ENCODE measurements around the gene HDAC4.

HDAC4 gene

DNA sequence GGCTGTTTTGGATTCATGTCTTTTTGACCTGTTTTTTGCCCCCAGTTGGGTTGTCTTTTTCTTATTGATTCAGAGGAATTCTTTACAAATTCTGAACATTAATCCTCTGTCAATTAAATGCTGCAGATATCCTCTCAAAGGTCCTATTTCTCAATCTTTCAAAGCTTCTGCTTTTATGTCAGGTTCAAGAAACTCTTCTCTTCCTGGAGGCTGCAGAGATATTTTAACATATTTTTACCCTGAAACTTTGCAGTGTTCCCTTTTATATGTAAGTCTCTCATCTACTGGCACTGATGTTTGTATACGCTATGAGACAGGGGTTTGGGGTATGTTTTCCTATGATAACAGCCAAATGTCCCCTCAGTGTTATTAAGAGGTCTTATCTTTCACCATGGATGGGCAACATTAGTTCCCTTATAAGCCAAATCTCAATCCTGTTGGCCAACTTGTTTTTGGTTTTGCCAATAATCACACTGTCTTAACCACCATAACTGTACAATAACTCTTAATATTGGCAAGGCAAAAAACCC is 159.3 kb downstream of the HDAC4 start:
- H3K36me3 ChIP-seq (ENCODE audit: control insufficient read depth, insufficient read depth, low read length, severe bottlenecking), result no peaks in the 10 kb centered on the region
- no peaks in the 10 kb centered on the region for H3K9me3 ChIP-seq (ENCODE audit: control insufficient read depth, low read length)
- H3K27me3 ChIP-seq (replicated peaks; ENCODE audit: control insufficient read depth, insufficient read depth, low read length), result no peaks in the 10 kb centered on the region
- no peak overlapping the region for H3K4me3 ChIP-seq (ENCODE audit: low read length)
- peaks cover 12% of the 10 kb centered on the region for H3K4me1 ChIP-seq (ENCODE audit: control insufficient read depth, insufficient read depth, low read length)
- no peak for DNase-seq (ENCODE audit: low read depth)
- no peak overlapping the region for H3K9ac ChIP-seq (ENCODE audit: low read length)

DNA sequence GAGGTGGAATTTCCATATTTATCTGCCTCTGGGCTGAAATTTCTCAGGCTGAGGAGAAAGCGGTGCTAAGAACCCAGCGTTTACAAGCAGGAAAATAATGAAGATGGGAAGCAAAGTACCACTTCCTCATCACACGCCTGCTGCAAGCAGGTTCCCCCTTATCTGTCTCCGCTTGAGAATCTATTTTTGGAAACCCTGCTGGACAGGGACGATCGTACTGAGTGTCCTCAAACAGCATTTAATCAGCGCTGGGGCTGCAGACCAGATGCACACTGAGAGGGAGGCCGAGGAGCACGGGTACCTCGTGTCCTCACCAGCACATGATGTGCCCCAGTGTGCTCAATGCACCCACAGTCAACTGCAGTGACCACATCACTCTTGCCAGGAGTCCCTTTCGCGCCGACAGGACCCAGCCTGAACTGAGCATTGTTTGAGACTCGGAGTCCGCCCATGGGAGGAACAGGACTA is 160.4 kb downstream of the HDAC4 start:
- DNase-seq (ENCODE audit: low read depth), result no peak
- peaks cover 12% of the 10 kb centered on the region for H3K4me1 ChIP-seq (ENCODE audit: control insufficient read depth, insufficient read depth, low read length)
- no peak overlapping the region for H3K4me3 ChIP-seq (ENCODE audit: low read length)
- no peaks in the 10 kb centered on the region for H3K27me3 ChIP-seq (replicated peaks; ENCODE audit: control insufficient read depth, insufficient read depth, low read length)
- no peak overlapping the region for H3K9ac ChIP-seq (ENCODE audit: low read length)
- no peaks in the 10 kb centered on the region for H3K9me3 ChIP-seq (ENCODE audit: control insufficient read depth, low read length)
- no peaks in the 10 kb centered on the region for H3K36me3 ChIP-seq (ENCODE audit: control insufficient read depth, insufficient read depth, low read length, severe bottlenecking)

DNA sequence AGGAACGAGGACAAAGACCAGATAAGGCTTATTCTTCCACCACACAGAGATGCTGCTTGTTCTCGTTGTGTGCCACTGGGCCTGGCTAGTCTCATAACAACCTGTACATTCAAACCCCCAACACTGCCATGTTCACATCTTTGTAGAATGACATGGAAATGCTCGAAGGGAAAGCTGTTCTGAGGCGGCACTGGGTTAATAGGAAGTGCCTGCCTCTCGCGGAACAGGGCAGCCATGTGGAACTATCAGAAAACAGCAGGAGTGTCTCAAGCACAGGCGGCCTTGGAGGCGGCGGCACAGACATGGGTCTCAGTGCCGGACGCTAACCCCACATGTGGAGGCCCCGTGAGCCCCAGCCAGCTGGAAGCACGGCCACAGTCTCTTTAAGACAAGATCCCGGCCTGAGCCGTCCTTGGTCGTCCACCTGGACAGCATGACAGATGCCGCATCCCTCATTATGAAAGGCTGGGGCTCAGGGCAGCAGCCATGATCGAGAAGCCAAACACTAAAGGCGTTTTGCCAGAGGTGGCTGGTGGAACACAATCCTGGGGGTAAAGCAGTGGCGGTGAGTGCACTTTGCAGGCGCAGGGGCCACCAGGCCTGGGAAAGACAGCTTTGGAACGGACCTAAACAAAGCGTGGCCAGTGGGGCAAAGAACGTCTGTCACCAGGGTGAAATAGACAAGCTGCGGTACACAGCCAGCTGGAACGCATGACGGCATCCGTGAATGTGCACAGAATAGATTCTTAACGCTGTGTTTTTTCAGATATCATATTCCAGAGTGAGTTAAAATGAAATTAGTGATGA is 161.0 kb downstream of the HDAC4 start:
- H3K36me3 ChIP-seq (ENCODE audit: control insufficient read depth, insufficient read depth, low read length, severe bottlenecking), result no peaks in the 10 kb centered on the region
- peaks cover 12% of the 10 kb centered on the region for H3K4me1 ChIP-seq (ENCODE audit: control insufficient read depth, insufficient read depth, low read length)
- no peak for DNase-seq (ENCODE audit: low read depth)
- no peak overlapping the region for H3K9ac ChIP-seq (ENCODE audit: low read length)
- no peaks in the 10 kb centered on the region for H3K9me3 ChIP-seq (ENCODE audit: control insufficient read depth, low read length)
- H3K4me3 ChIP-seq (ENCODE audit: low read length), result no peak overlapping the region
- no peaks in the 10 kb centered on the region for H3K27me3 ChIP-seq (replicated peaks; ENCODE audit: control insufficient read depth, insufficient read depth, low read length)

DNA sequence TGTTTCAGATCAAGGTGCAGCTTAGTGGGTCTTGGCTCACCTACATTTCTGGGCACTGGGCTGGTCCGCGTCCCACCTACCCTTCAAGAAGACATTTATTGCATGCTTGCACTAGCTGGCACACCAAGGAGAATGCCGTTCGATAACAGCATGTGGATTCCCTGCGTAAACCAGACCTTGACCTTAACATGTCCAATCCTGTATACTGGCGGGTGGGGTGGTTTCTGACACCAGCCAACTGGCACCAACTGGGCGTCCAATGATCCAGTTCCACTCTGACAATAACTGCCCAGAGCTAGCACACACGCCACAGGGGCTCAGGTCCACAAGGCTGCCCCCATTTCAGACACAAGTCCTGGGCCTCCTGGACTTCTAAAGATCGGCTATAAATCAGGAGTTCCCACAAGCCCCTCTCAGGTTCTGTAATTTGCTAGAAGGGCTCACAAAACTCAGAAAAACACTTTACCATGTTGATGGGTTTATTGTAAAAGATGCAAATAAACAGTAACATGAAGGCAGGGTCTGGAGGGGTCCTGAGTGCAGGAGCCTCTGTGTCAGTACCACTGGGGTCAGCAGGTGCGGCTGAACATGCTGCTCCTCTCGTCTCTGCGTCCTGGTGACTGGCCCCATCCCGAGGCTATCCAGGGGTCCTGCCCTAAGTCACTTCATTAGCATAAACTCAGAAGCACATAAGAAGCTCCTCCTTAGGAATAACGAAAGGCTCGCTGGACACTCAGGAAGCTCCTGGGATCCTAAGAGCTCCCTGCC is 161.8 kb downstream of the HDAC4 start:
- no peak for DNase-seq (ENCODE audit: low read depth)
- no peaks in the 10 kb centered on the region for H3K9me3 ChIP-seq (ENCODE audit: control insufficient read depth, low read length)

DNA sequence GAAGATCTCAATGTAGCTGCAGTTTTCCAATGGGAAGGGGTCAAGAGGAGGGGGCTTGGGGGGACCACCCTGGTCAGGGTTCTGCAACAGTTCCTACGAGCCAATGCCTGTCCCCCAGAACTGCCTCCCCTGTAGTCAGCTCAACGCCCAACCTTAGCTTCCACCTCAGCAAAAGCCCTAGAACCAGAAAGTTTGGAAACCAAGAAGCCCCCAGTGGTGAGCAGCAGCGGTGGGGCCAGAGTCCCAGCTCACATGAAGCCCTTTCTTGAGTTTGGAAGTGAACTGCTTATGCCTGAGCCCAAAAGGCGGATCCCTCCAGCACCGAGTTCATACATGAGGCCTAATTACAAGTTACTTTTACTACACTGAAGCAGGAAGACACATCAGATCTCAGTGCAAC is 162.4 kb downstream of the HDAC4 start:
- H3K36me3 ChIP-seq (ENCODE audit: control insufficient read depth, insufficient read depth, low read length, severe bottlenecking), result no peaks in the 10 kb centered on the region
- H3K4me1 ChIP-seq (ENCODE audit: control insufficient read depth, insufficient read depth, low read length), result peaks cover 12% of the 10 kb centered on the region
- H3K4me3 ChIP-seq (ENCODE audit: low read length), result no peak overlapping the region
- H3K9me3 ChIP-seq (ENCODE audit: control insufficient read depth, low read length), result no peaks in the 10 kb centered on the region
- H3K27me3 ChIP-seq (replicated peaks; ENCODE audit: control insufficient read depth, insufficient read depth, low read length), result no peaks in the 10 kb centered on the region
- no peak for DNase-seq (ENCODE audit: low read depth)
- H3K9ac ChIP-seq (ENCODE audit: low read length), result no peak overlapping the region

More for the DNA sequence above, 161.8 kb downstream of the HDAC4 start:
- Histone ChIP-seq H3K36me3 (ENCODE audit: control insufficient read depth, insufficient read depth, low read length, severe bottlenecking) (no peaks in the 10 kb centered on the region), H3K27me3 (replicated peaks; ENCODE audit: control insufficient read depth, insufficient read depth, low read length) (no peaks in the 10 kb centered on the region), H3K4me1 (ENCODE audit: control insufficient read depth, insufficient read depth, low read length) (peaks cover 12% of the 10 kb centered on the region), H3K4me3 (ENCODE audit: low read length) (no peak overlapping the region), H3K9ac (ENCODE audit: low read length) (no peak overlapping the region)

DNA sequence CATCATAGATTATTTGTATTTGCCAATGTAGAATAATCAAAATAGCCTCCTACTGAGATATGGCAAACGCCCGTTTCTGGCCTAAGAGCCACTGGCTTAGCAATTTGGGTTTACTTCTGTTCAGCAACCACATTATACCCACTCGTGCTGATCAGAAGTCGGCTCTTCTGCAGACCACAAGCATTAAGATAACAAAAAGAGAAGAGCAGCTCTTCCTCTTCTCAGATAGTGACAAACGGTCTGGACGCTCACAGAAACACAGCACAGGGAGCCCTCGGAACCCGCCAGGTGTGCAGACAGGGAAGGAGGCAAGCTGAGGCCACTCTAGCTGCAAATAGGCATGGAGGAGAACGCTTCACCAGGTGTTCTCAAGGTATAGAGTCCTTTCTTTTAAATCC is 164.0 kb downstream of the HDAC4 start:
- H3K36me3 ChIP-seq (ENCODE audit: control insufficient read depth, insufficient read depth, low read length, severe bottlenecking), result no peaks in the 10 kb centered on the region
- no peaks in the 10 kb centered on the region for H3K9me3 ChIP-seq (ENCODE audit: control insufficient read depth, low read length)
- DNase-seq (ENCODE audit: low read depth), result no peak
- no peak overlapping the region for H3K9ac ChIP-seq (ENCODE audit: low read length)
- peaks cover 12% of the 10 kb centered on the region for H3K4me1 ChIP-seq (ENCODE audit: control insufficient read depth, insufficient read depth, low read length)
- H3K27me3 ChIP-seq (replicated peaks; ENCODE audit: control insufficient read depth, insufficient read depth, low read length), result no peaks in the 10 kb centered on the region
- H3K4me3 ChIP-seq (ENCODE audit: low read length), result no peak overlapping the region

DNA sequence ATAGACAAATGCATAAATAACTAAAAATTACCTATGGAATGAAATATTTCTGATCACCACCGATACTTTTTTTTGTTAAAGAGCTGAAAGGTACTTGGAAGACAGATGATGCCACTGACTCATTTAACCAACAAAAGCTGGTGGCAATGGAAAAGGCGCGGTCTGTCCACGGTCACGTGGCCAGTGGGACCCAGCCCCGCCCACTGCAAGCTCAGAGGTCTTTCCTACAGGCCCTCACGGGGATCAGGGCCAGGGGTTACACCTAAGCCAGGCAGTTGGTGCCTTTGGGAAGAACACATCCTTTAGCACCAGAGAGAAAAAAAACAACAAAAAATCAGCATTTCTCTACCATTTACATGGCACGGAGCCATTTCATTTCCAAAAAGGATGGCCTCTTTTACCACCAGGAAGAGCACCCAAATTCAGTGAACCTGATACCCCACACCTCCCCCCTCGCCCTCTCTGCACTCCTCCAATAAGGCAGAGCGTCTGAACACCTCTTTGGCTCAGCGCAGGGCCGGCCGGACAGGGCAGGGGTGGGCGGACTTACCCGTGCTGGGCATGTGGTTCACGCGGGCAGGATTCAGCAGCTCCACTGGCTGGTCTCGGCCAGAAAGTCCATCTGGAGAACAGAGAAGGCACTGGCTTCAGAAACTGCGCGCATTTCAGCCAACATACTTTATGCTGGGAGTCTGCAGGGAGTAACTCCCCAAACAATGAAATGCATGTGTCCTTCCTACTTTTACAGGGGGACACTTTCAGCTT is 164.6 kb downstream of the HDAC4 start:
- Histone ChIP-seq H3K4me1 (ENCODE audit: control insufficient read depth, insufficient read depth, low read length) (peaks cover 12% of the 10 kb centered on the region), H3K4me3 (ENCODE audit: low read length) (no peak overlapping the region), H3K36me3 (ENCODE audit: control insufficient read depth, insufficient read depth, low read length, severe bottlenecking) (no peaks in the 10 kb centered on the region), H3K27me3 (replicated peaks; ENCODE audit: control insufficient read depth, insufficient read depth, low read length) (no peaks in the 10 kb centered on the region), H3K9me3 (ENCODE audit: control insufficient read depth, low read length) (no peaks in the 10 kb centered on the region), H3K9ac (ENCODE audit: low read length) (no peak overlapping the region)
- DNase-seq (ENCODE audit: low read depth), result no peak

DNA sequence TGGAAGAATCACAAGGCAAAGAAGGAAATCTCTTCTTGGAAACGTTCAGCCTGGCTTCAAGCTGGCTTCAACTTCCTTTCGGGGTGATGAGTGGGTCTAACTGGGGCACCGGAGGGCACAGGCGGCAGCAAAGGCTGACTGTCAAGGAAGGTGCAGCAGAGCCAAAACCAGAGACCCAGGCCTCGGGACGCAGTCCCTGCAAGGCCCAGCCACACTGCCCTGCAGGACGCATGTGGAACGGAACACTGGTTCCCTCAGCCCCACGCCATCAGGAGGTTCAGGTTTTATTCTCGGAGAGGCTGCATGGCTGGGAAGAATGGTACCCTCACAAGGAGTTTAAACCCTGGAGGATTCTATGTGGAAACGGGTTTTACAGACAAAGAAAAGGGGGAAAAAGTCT is 165.5 kb downstream of the HDAC4 start:
- H3K9me3 ChIP-seq (ENCODE audit: control insufficient read depth, low read length), result no peaks in the 10 kb centered on the region
- no peak for DNase-seq (ENCODE audit: low read depth)

DNA sequence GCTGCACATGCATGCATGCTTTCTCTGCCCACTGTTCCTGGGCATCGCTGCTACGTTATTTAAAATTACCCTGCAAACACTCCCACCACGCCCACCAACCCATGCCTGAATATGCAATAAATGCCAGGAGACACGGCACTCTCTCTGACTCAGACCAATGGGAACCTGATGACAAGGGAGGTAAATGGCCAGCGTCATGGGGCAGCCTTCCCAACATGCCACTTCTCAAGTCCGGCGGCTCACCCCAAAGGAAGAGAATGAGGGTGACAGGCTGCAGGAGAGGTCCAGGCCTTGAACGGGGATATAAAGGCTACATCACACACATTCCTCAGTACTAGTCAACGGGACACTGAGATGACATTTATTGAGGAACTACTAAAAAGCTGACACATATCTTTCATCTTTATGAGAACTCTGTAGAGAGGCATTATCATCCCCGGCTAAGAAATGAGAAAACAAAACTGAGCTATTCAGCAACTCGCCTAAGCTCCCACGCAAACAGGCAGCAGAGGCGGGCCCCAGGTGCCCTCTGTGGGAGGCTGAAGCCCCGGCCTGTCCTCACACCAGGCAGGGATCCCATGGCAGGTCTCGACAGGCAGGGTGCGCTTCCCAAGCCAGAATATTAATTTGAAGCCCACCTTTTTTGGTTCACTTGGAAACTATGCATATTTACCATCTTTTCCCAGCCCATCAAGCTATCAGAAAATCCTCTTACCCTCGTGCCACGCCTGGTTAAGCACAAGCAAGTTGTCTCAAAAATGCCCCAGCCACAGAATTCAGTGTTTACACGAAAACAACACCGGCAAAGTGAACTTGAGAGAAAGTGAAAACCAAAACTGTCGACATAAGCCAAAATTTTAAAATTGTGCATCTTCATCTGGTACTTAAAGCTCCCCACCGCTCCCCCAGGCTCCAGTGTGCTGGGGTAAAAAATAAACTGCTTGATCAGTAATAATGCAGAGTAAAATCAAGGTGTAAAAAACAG is 166.3 kb downstream of the HDAC4 start:
- Histone ChIP-seq H3K9me3 (ENCODE audit: control insufficient read depth, low read length) (no peaks in the 10 kb centered on the region), H3K36me3 (ENCODE audit: control insufficient read depth, insufficient read depth, low read length, severe bottlenecking) (no peaks in the 10 kb centered on the region), H3K27me3 (replicated peaks; ENCODE audit: control insufficient read depth, insufficient read depth, low read length) (no peaks in the 10 kb centered on the region), H3K9ac (ENCODE audit: low read length) (no peak overlapping the region), H3K4me1 (ENCODE audit: control insufficient read depth, insufficient read depth, low read length) (no peaks in the 10 kb centered on the region), H3K4me3 (ENCODE audit: low read length) (no peak overlapping the region)
- DNase-seq (ENCODE audit: low read depth), result no peak

More for the DNA sequence above, 165.5 kb downstream of the HDAC4 start:
- H3K36me3 ChIP-seq (ENCODE audit: control insufficient read depth, insufficient read depth, low read length, severe bottlenecking), result no peaks in the 10 kb centered on the region
- no peak overlapping the region for H3K4me3 ChIP-seq (ENCODE audit: low read length)
- no peak overlapping the region for H3K9ac ChIP-seq (ENCODE audit: low read length)
- no peaks in the 10 kb centered on the region for H3K27me3 ChIP-seq (replicated peaks; ENCODE audit: control insufficient read depth, insufficient read depth, low read length)
- peaks cover 8% of the 10 kb centered on the region for H3K4me1 ChIP-seq (ENCODE audit: control insufficient read depth, insufficient read depth, low read length)

DNA sequence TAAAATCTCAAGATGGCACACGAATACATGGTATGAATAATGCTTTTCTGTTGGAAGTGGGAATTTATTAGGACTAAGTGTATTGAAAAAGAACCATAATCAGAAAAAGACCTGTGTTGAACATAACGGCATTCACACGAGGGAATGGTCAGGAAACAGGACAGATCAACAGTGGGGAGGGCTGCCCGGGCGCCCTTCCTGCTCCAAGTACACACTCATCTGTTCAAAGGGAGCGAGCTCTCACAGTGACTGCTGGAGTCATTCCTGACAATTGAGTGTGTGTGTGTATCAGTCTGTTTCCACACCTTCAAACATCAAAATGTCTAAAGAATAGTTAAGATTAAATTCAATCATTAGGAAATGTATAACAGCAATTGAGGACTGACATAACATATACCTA is 167.2 kb downstream of the HDAC4 start:
- H3K4me1 ChIP-seq (ENCODE audit: control insufficient read depth, insufficient read depth, low read length), result no peaks in the 10 kb centered on the region
- H3K36me3 ChIP-seq (ENCODE audit: control insufficient read depth, insufficient read depth, low read length, severe bottlenecking), result no peaks in the 10 kb centered on the region
- H3K4me3 ChIP-seq (ENCODE audit: low read length), result no peak overlapping the region
- no peak overlapping the region for H3K9ac ChIP-seq (ENCODE audit: low read length)
- DNase-seq (ENCODE audit: low read depth), result no peak
- H3K9me3 ChIP-seq (ENCODE audit: control insufficient read depth, low read length), result no peaks in the 10 kb centered on the region
- no peaks in the 10 kb centered on the region for H3K27me3 ChIP-seq (replicated peaks; ENCODE audit: control insufficient read depth, insufficient read depth, low read length)

Data from adipocyte (in vitro differentiated cells).